Heart left ventricle (tissue), 16 donors: Measurements from ENCODE around the gene TRIM41. TPM values are rescaled to one million over a fixed set of nuclear protein-coding genes. Genes with fewer than 3 reads are reported as not detected.

Source experiments
- ATAC-seq, 4 donors: fragments of 200-7000 bp; cut with Tn5 transposase; one replicate each; pipeline ENCODE4 v1.9.1; 2020 to 2022; ENCODE audit warnings: moderate library complexity in 4 of 4, mild to moderate bottlenecking in 3 of 4, moderate number of reproducible peaks in 1 of 4
- DNase-seq, 5 donors: peaks; one replicate each; pipeline ENCODE4 v3.0.0-alpha.2; 2020
- H3K27ac ChIP-seq, 12 donors: fragments of 200-600 bp; sonication (generic) in 4 of 12; one replicate each; pipeline versions ENCODE4 v1.5.0 to v1.8.0; 2016 to 2022; ENCODE audit warnings: mild to moderate bottlenecking in 2 of 12
- H3K27me3 ChIP-seq, 9 donors: fragments of 200-600 bp; sonication (generic) in 2 of 9; one replicate each; pipeline versions ENCODE4 v1.5.1 to v1.8.0; 2016 to 2022; ENCODE audit warnings: mild to moderate bottlenecking in 3 of 9
- H3K36me3 ChIP-seq, 9 donors: fragments of 200-600 bp; sonication (generic) in 2 of 9; one replicate each; pipeline versions ENCODE4 v1.5.0 to v1.8.0; 2018 to 2022; ENCODE audit warnings: mild to moderate bottlenecking in 2 of 9
- H3K4me1 ChIP-seq, 12 donors: fragments of 200-600 bp; sonication (generic) in 4 of 12; one replicate each; pipeline versions ENCODE4 v1.5.0 to v1.8.0; 2016 to 2022; ENCODE audit warnings: mild to moderate bottlenecking in 3 of 12
- H3K4me3 ChIP-seq, 12 donors: fragments of 200-600 bp; sonication (generic) in 4 of 12; one replicate each; pipeline versions ENCODE4 v1.5.0 to v1.8.0; 2017 to 2022; ENCODE audit warnings: mild to moderate bottlenecking in 9 of 12, moderate library complexity in 4 of 12
- H3K9me3 ChIP-seq, 12 donors: fragments of 200-600 bp; sonication (generic) in 4 of 12; one replicate each; pipeline versions ENCODE4 v1.5.0 to v1.8.0; 2016 to 2022; ENCODE audit warnings: mild to moderate bottlenecking in 1 of 12
- POLR2A ChIP-seq, 2 donors: fragments of 450-650 bp; IDR thresholded peaks; one replicate each; pipeline ENCODE4 v1.6.1; 2017; ENCODE audit warnings: antibody characterized with exemption in 2 of 2, mild to moderate bottlenecking in 2 of 2, moderate library complexity in 2 of 2
- WGBS, 4 donors: extraction: QIAGEN DNeasy Blood & Tissue Kit in 2 of 4; methylation state at CpG; one replicate each; pipeline versions ENCODE4 v1.1.5 to v1.1.7; 2013 to 2018; 5-methylcytosine and 5-hydroxymethylcytosine counted together
- intact Hi-C, 10 donors: fragments of 100-400 bp; cut with DNase I; formaldehyde crosslinking; loops; one replicate each; pipeline versions ENCODE4 v1.11.1 to v1.14.2; 2022
- polyA plus RNA-seq, 2 donors: library from polyadenylated mRNA; stranded (reverse); fragments of 200-250 nt; gene quantifications; one replicate each; pipeline ENCODE4 v1.2.3, GENCODE V29; 2013
- total RNA-seq, 9 donors: library from RNA; depleted of rRNA in 2 of 9; stranded (reverse); fragments of >200 nt in 2 of 9; fragmentation: NEBNext Ultra II Directional in 3 of 9; extraction: Animal tissue kit (Norgen Biotek cat#: 25700) in 3 of 9; gene quantifications; one replicate each; pipeline versions ENCODE4 v1.1.0 to v1.2.4, GENCODE V29; 2016 to 2023
- TF ChIP-seq, protein P1 (sequence below), 12 donors: fragments of 200-600 bp; sonication (generic) in 4 of 12; IDR thresholded peaks; one replicate each; pipeline versions ENCODE4 v1.5.0 to v1.8.0; 2018 to 2022; ENCODE audit warnings: antibody characterized with exemption in 12 of 12, mild to moderate bottlenecking in 5 of 12
- donor health status: ischemic (EF 13 %, LVEDD 7.1; RV severe dilation, severe dysfunction).
- donor health status: healthy with polysubstance abuse.
- donor health status: DM: no; HTN: yes; CAD: no.
- donor health status: DM: no; HTN: no; CAD: no.
- donor health status: ischemic (EF 25% LVEDD 6.9; RV normal size, moderate dysfunction).
- donor health status: ischemic (EF 25% LVEDD 5.7; RV mildly dilated, moderate dysfunction).
- donor health status: healthy.
- donor health status: DM: yes; HTN: yes; CAD: no.
- donor health status: ischemic (EF 35%, LVEDD 5.7; RV mildly dilated, moderate dysfunction).
- donor health status: nonischemic (EF 11% LVEDD 7.7; RV severe dilation, severe dysfunction).
- donor health status: DM: yes; HTN: yes; CAD: no.
- donor health status: PGD.
- donor health status: ischemic (EF 29% LVEDD 5.4; RV normal size, mild dysfunction).
- donor health status: nonischemic (EF 23%, LVEDD 6.1; RV moderate dilation, normal function).

TRIM41 gene
- total and polyA plus RNA-seq, 11 donors = 12.3 to 27.3 (median 22.4) TPM

DNA sequence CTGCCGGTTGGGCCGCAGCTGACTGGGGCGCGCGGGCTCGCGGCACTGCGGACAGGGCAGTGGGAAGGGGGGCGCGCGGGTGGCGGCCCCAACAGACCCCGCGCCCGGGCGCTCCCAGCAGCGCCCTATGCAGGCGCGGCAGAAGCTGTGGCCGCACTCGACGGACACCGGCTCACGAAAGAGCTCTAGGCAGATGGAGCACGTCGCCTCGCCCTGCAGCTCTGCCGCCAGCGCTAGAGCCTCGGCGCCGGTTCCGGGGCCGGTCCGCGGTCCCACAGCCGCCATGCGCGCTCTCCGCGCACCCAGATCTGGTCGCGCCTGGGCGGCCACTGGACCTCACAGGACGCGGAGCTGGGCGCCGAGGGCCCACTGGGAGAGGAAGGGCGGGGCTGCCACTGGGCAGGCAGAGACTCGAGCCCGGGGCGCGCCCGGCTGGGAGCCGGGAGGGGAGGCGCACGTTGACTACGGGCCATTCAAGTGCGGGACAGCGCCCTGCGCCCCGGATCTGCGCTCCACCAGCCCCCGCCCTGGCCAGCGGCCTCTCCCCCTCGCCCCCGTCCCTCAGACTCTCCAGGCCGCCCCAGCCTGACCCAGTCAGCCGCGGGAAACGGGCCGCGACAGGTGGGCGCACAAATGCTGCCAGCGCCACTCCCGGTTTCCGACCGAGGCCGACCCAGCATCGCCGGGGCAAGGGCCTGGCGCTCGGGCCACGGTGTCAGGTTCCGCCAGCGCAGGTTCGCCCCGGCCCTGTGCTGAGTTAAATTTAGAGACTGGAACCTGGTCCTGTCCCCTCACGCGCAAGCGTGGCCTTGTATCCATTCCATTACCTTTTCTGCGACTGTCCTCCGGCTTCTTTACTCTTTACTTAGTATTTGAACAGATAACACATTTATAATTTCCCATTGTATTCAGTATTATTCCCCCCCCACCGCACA, 18.0 kb upstream of the TRIM41 start, which contains the start of gene TRIM7:
Gene TRIM7, minus strand, starts transcription at position 371 of the 935 bp plus-strand sequence. Its CDS starts 86 bp downstream, at position 285.
- ATAC-seq = peak in 3 of 4 donors; percentile 2 to 65 (median 43)
- TF ChIP-seq, protein P1, sequence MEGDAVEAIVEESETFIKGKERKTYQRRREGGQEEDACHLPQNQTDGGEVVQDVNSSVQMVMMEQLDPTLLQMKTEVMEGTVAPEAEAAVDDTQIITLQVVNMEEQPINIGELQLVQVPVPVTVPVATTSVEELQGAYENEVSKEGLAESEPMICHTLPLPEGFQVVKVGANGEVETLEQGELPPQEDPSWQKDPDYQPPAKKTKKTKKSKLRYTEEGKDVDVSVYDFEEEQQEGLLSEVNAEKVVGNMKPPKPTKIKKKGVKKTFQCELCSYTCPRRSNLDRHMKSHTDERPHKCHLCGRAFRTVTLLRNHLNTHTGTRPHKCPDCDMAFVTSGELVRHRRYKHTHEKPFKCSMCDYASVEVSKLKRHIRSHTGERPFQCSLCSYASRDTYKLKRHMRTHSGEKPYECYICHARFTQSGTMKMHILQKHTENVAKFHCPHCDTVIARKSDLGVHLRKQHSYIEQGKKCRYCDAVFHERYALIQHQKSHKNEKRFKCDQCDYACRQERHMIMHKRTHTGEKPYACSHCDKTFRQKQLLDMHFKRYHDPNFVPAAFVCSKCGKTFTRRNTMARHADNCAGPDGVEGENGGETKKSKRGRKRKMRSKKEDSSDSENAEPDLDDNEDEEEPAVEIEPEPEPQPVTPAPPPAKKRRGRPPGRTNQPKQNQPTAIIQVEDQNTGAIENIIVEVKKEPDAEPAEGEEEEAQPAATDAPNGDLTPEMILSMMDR (IDR thresholded peaks at IDR 0.05) = no peak
- peak in 1 of 2 donors; percentile 49 for TF ChIP-seq POLR2A (IDR thresholded peaks at IDR 0.05)
- H3K9me3 ChIP-seq = no peaks in the 10 kb centered on the region
- peak within 1 kb of the TSS; percentile 46 to 78 (median 70) for H3K4me3 ChIP-seq
- no peaks in the 10 kb centered on the region for H3K36me3 ChIP-seq
- intact Hi-C loops = loop anchor here in 1 of 10 donors (5.0 kb wide), 1 partner anchor 37 kb away; the partner anchor contains the start of gene RACK1
- WGBS, 4 donors = 1 to 3% (median 2%) methylated on average over 23 to 94 of the region's 94 CpGs
- peaks cover 0 to 3% (median 0%) of the 10 kb centered on the region in 9 donors for H3K27me3 ChIP-seq
- H3K4me1 ChIP-seq = peaks cover 4 to 48% (median 16%) of the 10 kb centered on the region in 12 donors
- DNase-seq = peak; percentile 64 to 85 (median 72)
- H3K27ac ChIP-seq = peak within 1 kb of the TSS; percentile 14 to 90 (median 82)

DNA sequence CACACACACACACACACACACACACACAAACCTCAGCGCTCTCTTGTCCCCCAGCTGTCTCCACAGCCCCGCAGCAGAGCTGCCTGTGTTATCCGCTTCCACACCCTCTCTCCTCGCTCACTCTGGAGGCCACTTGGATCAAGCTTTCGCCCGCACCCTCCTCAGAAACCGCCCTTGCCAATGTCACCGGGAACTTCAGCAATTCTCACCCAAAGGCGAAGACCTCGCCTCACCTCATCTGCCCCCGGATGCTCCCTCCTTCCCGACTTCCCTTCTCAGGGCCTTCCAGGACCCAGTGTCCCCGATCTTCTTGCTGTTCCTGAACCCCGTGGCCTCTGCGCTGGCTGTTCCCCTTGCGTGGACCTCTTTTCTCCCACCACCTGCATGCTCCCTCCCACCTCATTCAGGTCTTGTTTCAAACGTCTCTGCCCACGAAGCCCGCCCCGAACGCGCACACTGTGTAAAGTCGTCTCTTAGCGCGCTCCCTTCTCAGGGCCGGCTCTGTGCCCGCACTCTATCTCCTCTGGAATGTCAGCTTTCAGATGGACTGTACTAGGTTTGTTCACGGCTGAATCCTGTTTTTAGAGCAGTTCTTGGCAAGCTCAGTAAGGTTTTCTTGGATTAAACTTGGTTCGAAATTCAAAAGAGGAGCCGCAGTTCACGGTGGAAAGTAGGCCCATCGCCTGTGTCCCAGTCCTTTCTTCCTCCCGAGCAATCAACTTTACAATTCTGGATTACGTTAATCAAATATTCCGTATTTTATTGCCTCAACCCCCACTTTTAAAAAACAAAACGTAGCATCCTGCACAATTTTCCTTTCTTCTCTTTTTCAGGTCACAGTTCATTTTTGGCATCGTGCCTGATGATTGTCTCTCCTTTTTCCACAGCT, 17.1 kb upstream of the TRIM41 start:
- H3K4me1 ChIP-seq = peaks cover 4 to 46% (median 16%) of the 10 kb centered on the region in 12 donors
- H3K4me3 ChIP-seq = peak overlapping the region; percentile 46 to 78 (median 70)
- peaks cover 0 to 3% (median 0%) of the 10 kb centered on the region in 9 donors for H3K27me3 ChIP-seq
- TF ChIP-seq, protein P1 (IDR thresholded peaks at IDR 0.05) = no peak
- no peak for TF ChIP-seq POLR2A (IDR thresholded peaks at IDR 0.05)
- H3K9me3 ChIP-seq = no peaks in the 10 kb centered on the region
- peak overlapping the region; percentile 14 to 90 (median 82) for H3K27ac ChIP-seq
- 8 to 21% (median 18%) methylated on average over 37 of the region's 37 CpGs for WGBS, 4 donors
- H3K36me3 ChIP-seq = no peaks in the 10 kb centered on the region
- intact Hi-C loops = loop anchor here in 9 of 10 donors (1.0 to 5.0 kb wide), 8 partner anchors 13 to 36 kb away; partner anchors contain the start of genes TRIM41 (in 3 of the 9) and RACK1 (in 1 of the 9)
- ATAC-seq = peak in 3 of 4 donors; percentile 10 to 31 (median 18)
- peak in 1 of 5 donors; percentile 40 for DNase-seq

DNA sequence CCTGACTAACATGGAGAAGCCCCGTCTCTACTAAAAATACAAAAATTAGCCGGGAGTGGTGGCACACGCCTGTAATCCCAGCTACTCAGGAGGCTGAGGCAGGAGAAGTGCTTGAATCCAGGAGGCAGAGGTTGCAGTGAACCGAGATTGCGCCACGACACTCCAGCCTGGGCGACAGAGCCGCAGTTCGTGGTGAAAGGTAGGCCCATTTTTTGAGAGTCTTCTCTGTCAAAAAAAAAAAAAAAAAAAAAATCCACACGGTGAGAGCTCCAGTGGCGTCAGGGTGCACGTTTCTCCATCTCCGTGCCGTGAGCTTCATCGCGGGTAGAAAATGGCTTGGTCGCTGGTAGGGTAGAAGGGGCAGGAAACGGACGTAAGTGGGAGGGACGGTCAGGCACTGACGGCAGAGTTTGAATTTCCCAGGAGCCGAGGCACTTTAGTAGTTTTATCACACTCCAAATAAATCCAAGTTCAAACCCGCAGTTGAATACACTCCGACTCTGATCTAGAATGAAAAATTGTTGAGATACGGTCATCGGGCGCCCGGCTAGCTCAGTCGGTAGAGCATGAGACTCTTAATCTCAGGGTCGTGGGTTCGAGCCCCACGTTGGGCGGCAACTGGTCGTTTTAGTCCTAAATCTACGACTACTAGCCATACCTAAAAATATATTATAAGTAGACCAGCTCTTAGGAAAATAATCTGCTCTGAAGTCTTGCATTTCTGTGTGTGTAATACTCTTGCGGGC, 15.7 kb upstream of the TRIM41 start:
- H3K9me3 ChIP-seq = no peaks in the 10 kb centered on the region
- intact Hi-C loops = loop anchor here in 7 of 10 donors (1.0 to 5.0 kb wide), 6 partner anchors 11 to 35 kb away; partner anchors contain the start of genes TRIM41 (in 3 of the 7) and RACK1 (in 1 of the 7)
- 0 to 1% (median 1%) methylated on average over 36 of the region's 36 CpGs for WGBS, 4 donors
- H3K36me3 ChIP-seq = no peaks in the 10 kb centered on the region
- peaks cover 0 to 3% (median 0%) of the 10 kb centered on the region in 9 donors for H3K27me3 ChIP-seq
- H3K27ac ChIP-seq = peak overlapping the region; percentile 30 to 90 (median 82)
- ATAC-seq = peak; percentile 36 to 70 (median 50)
- peak overlapping the region; percentile 35 to 77 (median 68) for H3K4me3 ChIP-seq
- peaks cover 4 to 46% (median 22%) of the 10 kb centered on the region in 12 donors for H3K4me1 ChIP-seq
- DNase-seq = peak; percentile 62 to 88 (median 79)
- no peak for TF ChIP-seq POLR2A (IDR thresholded peaks at IDR 0.05)
- TF ChIP-seq, protein P1 (IDR thresholded peaks at IDR 0.05) = no peak
